Astrocyte of the cerebellum (primary cell): ENCODE results near the gene C1QC.

Experiments
- DNase-seq: peaks from one replicate; pipeline ENCODE4 v3.0.0-alpha.2; 2011; ENCODE audit warnings: low read depth
- H3K4me3 ChIP-seq: 2 replicates; pipeline ENCODE4 v1.5.1; 2011; ENCODE audit warnings: mild to moderate bottlenecking, low read depth, low read length, moderate library complexity
- in situ Hi-C: cut with HindIII; loops from 2 replicates; pipeline ENCODE4 v1.10.0; 2017; ENCODE audit warnings: low sequenced_read_pairs
- TF ChIP-seq, protein P1 (sequence below): IDR thresholded peaks from 2 replicates; pipeline ENCODE4 v1.5.1; 2012; ENCODE audit warnings: low read length, low read depth, moderate library complexity, mild to moderate bottlenecking; ENCODE audit errors: missing control alignments

Gene C1QC

DNA sequence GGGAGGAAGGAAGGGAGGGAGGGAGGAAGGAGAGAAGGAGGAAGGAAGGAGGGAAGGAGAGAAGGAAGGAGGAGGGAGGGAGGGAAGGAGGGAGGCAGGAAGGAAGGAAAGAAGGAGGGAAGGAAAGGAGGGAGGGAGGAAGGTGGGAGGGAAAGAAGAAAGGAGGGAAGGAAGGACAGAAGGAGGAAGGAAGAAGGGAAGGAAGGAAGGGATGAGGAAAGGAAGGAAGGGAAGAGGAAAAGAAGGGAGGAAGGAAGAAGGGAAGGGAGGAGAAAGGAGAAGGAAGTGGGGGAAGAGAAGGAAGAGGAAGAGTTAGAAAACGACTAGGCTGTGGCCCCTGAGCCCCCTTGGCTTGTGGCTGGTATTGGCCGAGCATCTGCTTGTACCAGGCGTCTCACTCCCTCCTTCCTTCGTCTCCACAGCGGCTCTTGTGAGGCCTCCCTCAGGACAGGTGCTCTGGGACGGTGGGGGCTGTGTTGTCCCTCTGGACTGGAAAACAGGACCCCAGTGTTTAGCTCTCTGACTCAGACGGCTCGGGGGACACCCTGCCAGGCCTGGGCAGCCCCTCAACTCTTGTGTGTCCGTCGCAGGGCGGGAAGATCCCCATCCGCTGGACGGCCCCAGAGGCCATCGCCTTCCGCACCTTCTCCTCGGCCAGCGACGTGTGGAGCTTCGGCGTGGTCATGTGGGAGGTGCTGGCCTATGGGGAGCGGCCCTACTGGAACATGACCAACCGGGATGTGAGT lies 43.2 kb upstream of the C1QC start:
- DNase-seq: no peak
- in situ Hi-C loops: no loop called here
- TF ChIP-seq, protein P1, sequence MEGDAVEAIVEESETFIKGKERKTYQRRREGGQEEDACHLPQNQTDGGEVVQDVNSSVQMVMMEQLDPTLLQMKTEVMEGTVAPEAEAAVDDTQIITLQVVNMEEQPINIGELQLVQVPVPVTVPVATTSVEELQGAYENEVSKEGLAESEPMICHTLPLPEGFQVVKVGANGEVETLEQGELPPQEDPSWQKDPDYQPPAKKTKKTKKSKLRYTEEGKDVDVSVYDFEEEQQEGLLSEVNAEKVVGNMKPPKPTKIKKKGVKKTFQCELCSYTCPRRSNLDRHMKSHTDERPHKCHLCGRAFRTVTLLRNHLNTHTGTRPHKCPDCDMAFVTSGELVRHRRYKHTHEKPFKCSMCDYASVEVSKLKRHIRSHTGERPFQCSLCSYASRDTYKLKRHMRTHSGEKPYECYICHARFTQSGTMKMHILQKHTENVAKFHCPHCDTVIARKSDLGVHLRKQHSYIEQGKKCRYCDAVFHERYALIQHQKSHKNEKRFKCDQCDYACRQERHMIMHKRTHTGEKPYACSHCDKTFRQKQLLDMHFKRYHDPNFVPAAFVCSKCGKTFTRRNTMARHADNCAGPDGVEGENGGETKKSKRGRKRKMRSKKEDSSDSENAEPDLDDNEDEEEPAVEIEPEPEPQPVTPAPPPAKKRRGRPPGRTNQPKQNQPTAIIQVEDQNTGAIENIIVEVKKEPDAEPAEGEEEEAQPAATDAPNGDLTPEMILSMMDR: no peak
- no peak overlapping the region for H3K4me3 ChIP-seq

DNA sequence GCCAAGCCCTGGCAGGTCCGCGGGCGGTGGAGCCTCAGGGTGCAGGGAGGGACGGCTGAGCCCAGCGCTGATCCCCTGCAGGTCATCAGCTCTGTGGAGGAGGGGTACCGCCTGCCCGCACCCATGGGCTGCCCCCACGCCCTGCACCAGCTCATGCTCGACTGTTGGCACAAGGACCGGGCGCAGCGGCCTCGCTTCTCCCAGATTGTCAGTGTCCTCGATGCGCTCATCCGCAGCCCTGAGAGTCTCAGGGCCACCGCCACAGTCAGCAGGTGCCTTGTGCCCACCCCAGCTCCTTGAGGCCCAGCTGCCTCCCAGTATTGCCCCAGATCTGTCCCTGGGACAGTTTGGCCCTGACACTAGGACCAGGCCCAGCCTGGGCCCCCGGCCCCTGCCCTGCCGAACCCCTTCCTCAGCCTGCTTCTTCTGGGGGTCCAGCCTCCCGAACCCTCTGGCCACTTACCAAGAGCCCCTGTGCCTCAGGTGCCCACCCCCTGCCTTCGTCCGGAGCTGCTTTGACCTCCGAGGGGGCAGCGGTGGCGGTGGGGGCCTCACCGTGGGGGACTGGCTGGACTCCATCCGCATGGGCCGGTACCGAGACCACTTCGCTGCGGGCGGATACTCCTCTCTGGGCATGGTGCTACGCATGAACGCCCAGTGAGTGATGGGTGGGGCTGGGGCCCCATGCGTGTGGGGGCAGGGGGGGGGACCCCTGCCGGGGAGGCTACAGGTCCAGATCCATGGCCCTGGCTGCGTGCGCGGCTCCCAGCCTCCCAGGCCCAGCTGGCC lies 42.4 kb upstream of the C1QC start:
- DNase-seq: no peak
- in situ Hi-C loops: no loop called here
- H3K4me3 ChIP-seq: no peak overlapping the region
- TF ChIP-seq, protein P1: no peak

DNA sequence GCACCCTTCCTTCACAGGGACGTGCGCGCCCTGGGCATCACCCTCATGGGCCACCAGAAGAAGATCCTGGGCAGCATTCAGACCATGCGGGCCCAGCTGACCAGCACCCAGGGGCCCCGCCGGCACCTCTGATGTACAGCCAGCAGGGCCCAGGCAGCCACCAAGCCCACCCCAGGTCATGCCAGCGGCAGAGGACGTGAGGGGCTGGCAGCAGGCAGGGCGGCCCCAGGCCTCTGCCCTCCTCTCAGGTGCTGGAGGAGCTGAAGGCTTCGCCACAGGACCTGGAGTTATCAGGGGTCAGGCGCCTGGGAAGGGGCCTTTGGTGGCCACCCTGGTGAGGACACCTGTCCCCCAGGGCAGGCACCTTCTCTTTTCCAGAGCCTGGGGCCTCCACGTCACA lies 41.8 kb upstream of the C1QC start:
- TF ChIP-seq, protein P1: no peak
- H3K4me3 ChIP-seq: no peak overlapping the region
- in situ Hi-C loops: no loop called here
- DNase-seq: no peak

DNA sequence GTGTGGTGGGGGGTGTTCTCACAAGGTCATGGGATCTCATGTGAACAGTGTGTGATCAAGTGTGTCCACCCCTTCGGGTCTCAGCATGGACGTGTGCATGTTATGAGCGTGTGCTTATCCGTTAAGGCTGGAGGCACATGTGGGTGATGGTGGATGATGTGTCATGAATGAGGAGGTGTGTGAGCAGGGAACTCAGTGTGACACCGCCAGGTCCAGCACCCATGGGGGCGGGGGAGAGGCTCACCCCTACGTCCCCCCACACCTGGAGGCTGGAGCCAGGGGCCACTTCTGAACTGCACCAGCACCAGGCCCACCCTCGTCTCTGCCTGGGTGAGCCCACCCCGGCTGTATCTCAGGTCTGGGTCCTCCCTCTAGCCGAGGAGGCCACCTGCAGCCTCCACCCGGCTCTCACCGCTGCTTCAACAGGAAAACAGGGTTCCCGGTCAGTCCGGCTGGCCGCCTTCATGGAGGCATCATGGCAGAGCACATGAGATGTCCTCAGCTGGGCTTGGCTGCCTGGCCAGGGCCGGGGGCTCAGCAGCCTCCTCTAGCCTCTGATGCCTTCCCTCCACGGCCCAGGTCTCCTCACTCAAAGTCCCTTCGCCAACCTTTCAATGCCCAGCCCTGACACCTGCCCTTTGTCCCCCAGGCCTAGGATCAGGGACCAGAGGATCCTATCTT lies 41.2 kb upstream of the C1QC start:
- in situ Hi-C loops: no loop called here
- H3K4me3 ChIP-seq: no peak overlapping the region
- TF ChIP-seq, protein P1: no peak
- DNase-seq: no peak

DNA sequence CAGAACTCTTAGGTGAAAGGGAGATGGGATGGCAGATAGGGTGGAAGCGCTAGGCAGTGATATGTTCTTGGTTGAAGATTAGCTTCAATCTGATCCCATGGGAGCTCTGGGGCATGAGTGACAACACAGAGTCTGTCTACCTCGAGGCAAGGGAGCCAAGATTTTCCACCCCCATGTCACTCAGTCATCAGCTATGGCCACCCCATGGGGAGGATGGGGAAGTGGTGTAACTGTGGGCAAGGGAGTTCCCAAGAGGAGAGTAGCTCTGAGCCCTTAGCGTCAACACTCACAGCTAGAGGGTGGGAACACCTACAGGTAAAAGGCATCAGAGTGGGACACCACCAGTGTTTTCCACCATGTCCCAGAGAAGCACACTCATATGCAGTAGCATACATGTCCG lies 37.3 kb upstream of the C1QC start:
- no peak for DNase-seq
- in situ Hi-C loops: no loop called here
- TF ChIP-seq, protein P1: no peak
- no peak overlapping the region for H3K4me3 ChIP-seq

DNA sequence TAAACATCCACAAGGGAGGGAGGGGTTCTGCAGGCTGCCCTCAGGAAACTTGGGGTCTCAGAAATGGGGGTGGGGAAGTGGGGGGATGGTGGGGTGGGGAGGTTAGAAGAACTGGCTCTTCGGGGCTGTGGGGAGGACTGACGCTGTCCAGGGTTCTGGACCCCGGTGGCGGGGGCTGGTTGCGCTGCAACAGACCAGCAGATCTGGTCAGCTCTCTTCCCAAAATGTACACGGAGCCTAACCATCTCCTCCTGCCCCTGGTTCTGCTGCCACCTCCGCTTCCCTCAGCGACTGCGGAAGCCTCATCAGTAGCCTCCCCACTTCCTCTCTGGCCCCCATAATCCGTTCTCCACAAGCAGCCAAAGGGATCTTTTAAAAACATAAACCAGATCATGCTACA lies 36.3 kb upstream of the C1QC start:
- in situ Hi-C loops: no loop called here
- TF ChIP-seq, protein P1: no peak
- DNase-seq: no peak
- no peak overlapping the region for H3K4me3 ChIP-seq
